Measurements from ENCODE around the gene VAMP1. TPM values are rescaled to one million over a fixed set of nuclear protein-coding genes. Genes with fewer than 3 reads are reported as not detected.

The VAMP1 gene
- total and polyA plus RNA-seq, 2 of the 13 experiments (the other 11 are each of a cell fraction or from before 2014, with no cell fraction given), result 2.5 to 7.4 TPM

GRCh38 chr12:6493497-6494257, 23.2 kb upstream of the VAMP1 start, which contains the start of gene NCAPD2 (continued):
- TF ChIP-seq HMGXB4 (CRISPR knock-in tag; IDR thresholded peaks at IDR 0.05; ENCODE audit: borderline replicate concordance in 1 of 2, low read depth in 1 of 2) (peak in 1 of 2 experiments; percentile 64; a peak in 2 of 4 replicates), ZNF687 (CRISPR knock-in tag; IDR thresholded peaks at IDR 0.05) (peak; percentile 84), ATF3 (CRISPR knock-in tag; IDR thresholded peaks at IDR 0.05) (no peak), ZGPAT (CRISPR knock-in tag; IDR thresholded peaks at IDR 0.05) (peak; percentile 39), POLR2G (IDR thresholded peaks at IDR 0.05; ENCODE audit: low read depth, low read length) (peak; percentile 81), HOXA3 (CRISPR knock-in tag; IDR thresholded peaks at IDR 0.05) (peak; percentile 58; the same call in 1 of the 2 replicates), THAP8 (CRISPR knock-in tag; IDR thresholded peaks at IDR 0.05; ENCODE audit: borderline replicate concordance) (0 out of 2 replicates have a peak, but pooled peaks have one; percentile 37), NR2F2 (IDR thresholded peaks at IDR 0.05; ENCODE audit: borderline replicate concordance, low read depth) (0 out of 2 replicates have a peak, but pooled peaks have one; percentile 5), TBX2 (CRISPR knock-in tag; IDR thresholded peaks at IDR 0.05; ENCODE audit: borderline replicate concordance) (peak; percentile 34; the same call in 1 of the 2 replicates), ZNF274 (CRISPR knock-in tag; IDR thresholded peaks at IDR 0.05) (peak; percentile 39; the same call in 1 of the 2 replicates), PLRG1 (conservative IDR thresholded peaks at IDR 0.05) (no peak), RFX5 (IDR thresholded peaks at IDR 0.05; ENCODE audit: low read depth, low read length) (peak; percentile 65; the same call in 1 of the 2 replicates), ZXDC (CRISPR knock-in tag; IDR thresholded peaks at IDR 0.05) (0 out of 2 replicates have a peak, but pooled peaks have one; percentile 69), HINFP (CRISPR knock-in tag; IDR thresholded peaks at IDR 0.05; ENCODE audit: low read depth) (0 out of 2 replicates have a peak, but pooled peaks have one; percentile 17)
